ENCODE measurements around the gene PDE6B.
A peak's percentile ranks its signal among the peaks of the same experiment; 100 is the strongest.

The PDE6B gene

GRCh38 chr4:601612-602558 lies 23.5 kb upstream of the PDE6B start:
- DNase-seq (ENCODE audit: extremely low read depth, low read depth) = no peak
- TF ChIP-seq CTCF (IDR thresholded peaks at IDR 0.05; ENCODE audit: low read depth, low read length) = no peak

DNA sequence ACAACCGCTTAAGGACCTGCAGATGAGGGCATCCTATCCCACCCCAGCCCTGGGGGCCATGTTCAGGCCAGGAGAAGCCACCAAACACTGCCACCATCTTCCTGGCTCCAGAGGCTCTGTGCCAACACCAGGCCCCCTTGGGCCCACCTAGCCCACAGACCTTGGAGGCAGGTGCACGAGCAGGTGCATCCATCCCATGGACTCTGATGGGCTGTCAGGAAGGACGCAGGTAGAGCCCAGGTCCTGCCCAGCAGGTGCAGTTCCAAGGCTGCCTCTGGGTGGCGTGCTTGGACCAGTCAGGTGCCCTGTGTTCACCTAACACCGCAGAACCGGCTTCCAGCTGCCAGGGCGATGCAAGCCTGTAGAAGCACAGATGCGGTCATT lies 22.8 kb upstream of the PDE6B start:
- TF ChIP-seq CTCF (IDR thresholded peaks at IDR 0.05; ENCODE audit: low read depth, low read length) = peak; percentile 5; the same call in 1 of the 2 replicates

DNA sequence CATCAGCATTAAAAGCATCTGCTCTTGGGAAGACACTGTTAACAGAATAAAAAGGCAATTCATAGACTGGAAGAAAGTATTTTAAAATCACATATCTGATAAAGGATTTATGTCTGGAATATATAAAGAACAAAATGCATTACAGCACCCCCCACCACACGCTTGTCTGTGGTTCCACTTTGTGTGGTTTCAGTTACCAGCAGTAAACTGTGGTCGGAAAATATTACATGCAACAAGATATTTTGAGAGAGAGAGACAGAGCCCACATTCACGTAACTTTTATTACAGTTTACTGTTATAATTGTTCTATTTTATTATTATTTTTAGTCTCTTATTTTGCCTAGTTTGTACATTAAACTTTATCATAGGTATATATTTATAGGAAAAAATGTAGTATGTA lies 21.2 kb upstream of the PDE6B start:
- no peak for TF ChIP-seq CTCF (IDR thresholded peaks at IDR 0.05; ENCODE audit: low read depth, low read length)
- DNase-seq (ENCODE audit: extremely low read depth, low read depth) = no peak

More for the DNA sequence above, 22.8 kb upstream of the PDE6B start:
- no peak for DNase-seq (ENCODE audit: extremely low read depth, low read depth)

GRCh38 chr4:605702-606425 lies 19.5 kb upstream of the PDE6B start:
- no peak for DNase-seq (ENCODE audit: extremely low read depth, low read depth)
- no peak for TF ChIP-seq CTCF (IDR thresholded peaks at IDR 0.05; ENCODE audit: low read depth, low read length)

DNA sequence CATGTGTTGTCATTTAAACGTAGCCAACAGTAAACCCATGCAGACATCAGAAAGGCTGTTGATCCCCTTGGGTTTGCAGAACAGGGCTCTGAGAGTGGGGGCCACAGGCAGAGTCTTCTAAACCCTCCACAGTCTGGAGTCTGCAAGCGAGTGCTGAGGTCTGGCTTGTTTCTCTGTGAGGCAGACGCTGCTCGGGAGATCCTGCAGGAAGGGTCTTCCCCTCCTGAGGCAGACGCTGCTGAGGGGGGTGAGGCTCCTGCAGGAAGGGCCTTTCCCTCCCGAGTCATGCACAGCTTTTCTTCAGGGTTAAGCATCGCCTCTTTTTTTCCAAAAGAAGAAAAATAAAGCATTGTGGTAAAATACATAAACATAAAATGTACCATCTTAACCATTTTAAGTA lies 17.1 kb upstream of the PDE6B start:
- TF ChIP-seq CTCF (IDR thresholded peaks at IDR 0.05; ENCODE audit: low read depth, low read length) = no peak

DNA sequence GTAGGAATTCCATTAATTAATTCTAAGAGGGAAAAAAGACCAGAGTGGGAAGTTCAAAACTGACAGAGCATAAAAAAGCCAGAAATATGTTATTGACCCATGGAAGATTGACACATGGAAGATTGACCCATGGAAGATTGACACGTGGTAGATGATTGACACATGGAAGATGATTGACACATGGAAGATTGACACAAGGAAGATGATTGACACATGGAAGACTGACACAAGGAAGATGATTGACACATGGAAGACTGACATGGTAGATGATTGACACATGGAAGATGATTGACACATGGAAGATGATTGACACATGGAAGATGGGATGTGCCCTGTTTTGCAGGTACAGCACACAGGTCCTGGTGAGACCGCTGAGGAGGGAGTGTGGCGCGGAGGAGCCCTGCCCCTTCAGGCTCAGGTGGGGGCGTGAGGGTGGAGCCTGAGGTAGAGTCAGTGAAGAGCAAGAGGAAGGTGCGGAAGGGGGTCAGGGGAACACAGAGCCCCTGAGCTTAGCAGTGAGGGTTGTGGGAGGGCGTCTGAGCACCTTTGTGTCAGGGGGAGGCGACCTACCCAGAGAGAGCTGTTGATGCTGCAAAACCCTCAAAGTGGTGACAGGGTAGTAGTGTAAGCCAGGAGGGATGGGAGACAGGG lies 15.8 kb upstream of the PDE6B start:
- DNase-seq (ENCODE audit: extremely low read depth, low read depth) = no peak
- TF ChIP-seq CTCF (IDR thresholded peaks at IDR 0.05; ENCODE audit: low read depth, low read length) = no peak

More for the DNA sequence above, 17.1 kb upstream of the PDE6B start:
- no peak for DNase-seq (ENCODE audit: extremely low read depth, low read depth)

Data from AG09319 (cell line).